Liver (tissue), 9 donors: ENCODE data around the gene DMAP1. TPM values are rescaled to one million over a fixed set of nuclear protein-coding genes. Genes with fewer than 3 reads are reported as not detected.

ENCODE experiments used
- DNase-seq: peaks from one replicate; pipeline ENCODE4 v3.0.0-alpha.2; 2017; ENCODE audit warnings: low spot score
- H3K27ac ChIP-seq, 2 donors: one replicate each; pipeline ENCODE4 v1.7.0; 2013; ENCODE audit warnings: inconsistent platforms in 2 of 2, low read length in 2 of 2, control low read depth in 1 of 2, low read depth in 1 of 2, mild to moderate bottlenecking in 1 of 2
- H3K27me3 ChIP-seq, 4 donors: one replicate each; pipeline versions ENCODE4 v1.6.1 to v1.7.0; 2013; ENCODE audit warnings: low read length in 3 of 4, inconsistent platforms in 1 of 4, mild to moderate bottlenecking in 1 of 4, moderate library complexity in 1 of 4; ENCODE audit not compliant: control insufficient read depth in 4 of 4, insufficient read depth in 4 of 4
- H3K36me3 ChIP-seq, 4 donors: one replicate each; pipeline versions ENCODE4 v1.6.1 to v1.7.0; 2013; ENCODE audit warnings: low read length in 3 of 4, mild to moderate bottlenecking in 3 of 4, low read depth in 1 of 4, moderate library complexity in 1 of 4; ENCODE audit not compliant: control insufficient read depth in 4 of 4, insufficient read depth in 3 of 4
- H3K4me1 ChIP-seq, 4 donors: one replicate each; pipeline versions ENCODE4 v1.6.1 to v1.7.0; 2013; ENCODE audit warnings: low read length in 3 of 4, mild to moderate bottlenecking in 3 of 4, moderate library complexity in 1 of 4; ENCODE audit not compliant: control insufficient read depth in 4 of 4, insufficient read depth in 4 of 4
- H3K4me3 ChIP-seq, 3 donors: one replicate each; pipeline versions ENCODE4 v1.6.1 to v1.7.0; 2013; ENCODE audit warnings: low read length in 3 of 3, control low read depth in 1 of 3, low read depth in 1 of 3, mild to moderate bottlenecking in 1 of 3
- H3K9ac ChIP-seq, 2 donors: one replicate each; pipeline ENCODE4 v1.7.0; 2013; ENCODE audit warnings: low read length in 2 of 2, mild to moderate bottlenecking in 2 of 2, moderate library complexity in 2 of 2, control low read depth in 1 of 2, low read depth in 1 of 2
- H3K9me3 ChIP-seq, 4 donors: one replicate each; pipeline versions ENCODE4 v1.6.1 to v1.7.0; 2013; ENCODE audit warnings: low read length in 3 of 4; ENCODE audit not compliant: control insufficient read depth in 4 of 4
- EGR1 ChIP-seq, 2 donors: IDR thresholded peaks; 2 replicates each; pipeline ENCODE4 v1.6.1; 2016 to 2018; ENCODE audit warnings: antibody characterized with exemption in 2 of 2, low read depth in 2 of 2
- FOXA1 ChIP-seq: IDR thresholded peaks from 2 replicates; pipeline ENCODE4 v1.6.1; 2016; ENCODE audit warnings: antibody characterized with exemption
- FOXA2 ChIP-seq: IDR thresholded peaks from 2 replicates; pipeline ENCODE4 v1.6.1; 2016; ENCODE audit warnings: antibody characterized with exemption
- GABPA ChIP-seq, 2 donors: IDR thresholded peaks in 1 of 2; conservative IDR thresholded peaks in 1 of 2; 2 replicates each; pipeline ENCODE4 v1.6.1; 2016; ENCODE audit warnings: antibody characterized with exemption in 2 of 2, mild to moderate bottlenecking in 1 of 2, moderate library complexity in 1 of 2
- HNF4A ChIP-seq, 2 donors: conservative IDR thresholded peaks; 2 replicates each; pipeline ENCODE4 v1.6.1; 2016; ENCODE audit warnings: antibody characterized with exemption in 2 of 2, mild to moderate bottlenecking in 2 of 2
- HNF4G ChIP-seq: IDR thresholded peaks from 2 replicates; pipeline ENCODE4 v1.6.1; 2016; ENCODE audit warnings: antibody characterized with exemption
- JUND ChIP-seq, 2 donors: IDR thresholded peaks; 2 replicates each; pipeline ENCODE4 v1.6.1; 2016; ENCODE audit warnings: antibody characterized with exemption in 2 of 2
- RAD21 ChIP-seq, 2 donors: IDR thresholded peaks; 2 replicates each; pipeline ENCODE4 v1.6.1; 2016; ENCODE audit warnings: antibody characterized with exemption in 2 of 2, mild to moderate bottlenecking in 2 of 2
- RXRA ChIP-seq, 2 donors: IDR thresholded peaks; 2 replicates each; pipeline ENCODE4 v1.6.1; 2017 to 2018; ENCODE audit warnings: antibody characterized with exemption in 2 of 2, mild to moderate bottlenecking in 1 of 2
- TAF1 ChIP-seq: conservative IDR thresholded peaks from 2 replicates; pipeline ENCODE4 v1.6.1; 2016; ENCODE audit warnings: antibody characterized with exemption, mild to moderate bottlenecking
- WGBS: extraction: QIAGEN DNeasy Blood & Tissue Kit; methylation state at CpG from one replicate; pipeline ENCODE4 v1.1.7; 2013; 5-methylcytosine and 5-hydroxymethylcytosine counted together
- polyA plus RNA-seq, 2 donors: library from polyadenylated mRNA; stranded (reverse) in 1 of 2; unstranded in 1 of 2; fragments of 200-250 nt in 1 of 2; fragments of >200 nt in 1 of 2; fragmentation: Nextera tagmentation in 1 of 2; extraction: Ambion mirVana in 1 of 2; gene quantifications; one replicate each; pipeline versions ENCODE4 v1.2.1 to v1.2.3, GENCODE V29; 2013 to 2015
- total RNA-seq, 2 donors: library from RNA; depleted of rRNA; stranded (reverse); fragments of >200 nt; gene quantifications; one replicate each; pipeline ENCODE4 v1.2.3, GENCODE V29; 2014
- TF ChIP-seq, protein P1 (sequence below): IDR thresholded peaks from 2 replicates; pipeline ENCODE4 v1.6.1; 2016; ENCODE audit warnings: antibody characterized with exemption
- TF ChIP-seq, protein P2 (sequence below): IDR thresholded peaks from 2 replicates; pipeline ENCODE4 v1.6.1; 2016; ENCODE audit warnings: antibody characterized with exemption
- TF ChIP-seq, protein P3 (sequence below): IDR thresholded peaks from 2 replicates; pipeline ENCODE4 v1.6.1; 2016; ENCODE audit warnings: antibody characterized with exemption, mild to moderate bottlenecking
- TF ChIP-seq, protein P4 (sequence below): fragments of 150-350 bp; IDR thresholded peaks from 2 replicates; pipeline ENCODE4 v1.5.1; 2017; ENCODE audit warnings: improper control_type of control experiment, low read depth, low read length; ENCODE audit not compliant: missing input control
- donor health status: healthy.
- donor health status: healthy.
- donor health status: healthy.
- donor health status: healthy.
- donor health status: healthy.

Gene DMAP1
- total and polyA plus RNA-seq, 4 donors, result 15.3 to 24.8 (median 18.3) TPM

DNA sequence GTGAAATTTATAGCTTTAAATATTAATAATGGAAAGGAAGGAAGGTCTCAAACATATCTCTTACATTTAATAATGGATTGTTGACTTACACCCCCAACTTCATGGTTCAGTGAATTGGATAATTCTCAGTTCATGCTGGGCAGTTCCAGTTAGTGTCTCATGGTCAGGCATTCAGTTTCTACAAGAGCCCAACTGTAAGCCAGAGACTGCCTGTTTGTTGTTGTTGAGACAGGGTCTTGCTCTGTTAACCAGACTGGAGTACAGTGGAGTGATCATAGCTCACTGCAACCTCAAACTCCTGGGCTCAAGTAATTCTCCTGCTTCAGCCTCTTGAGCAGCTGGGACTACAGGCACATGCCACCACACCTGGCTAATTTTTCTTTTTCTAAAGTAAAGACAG, 5.0 kb upstream of the DMAP1 start:
- no peak for DNase-seq
- Histone ChIP-seq H3K27me3 (no peaks in the 10 kb centered on the region), H3K9ac (no peak overlapping the region), H3K9me3 (no peaks in the 10 kb centered on the region), H3K27ac (no peak overlapping the region), H3K36me3 (no peaks in the 10 kb centered on the region), H3K4me1 (peaks cover 2 to 9% (median 7%) of the 10 kb centered on the region in 4 donors), H3K4me3 (no peak overlapping the region)
- TF ChIP-seq FOXA2 (no peak), EGR1 (IDR thresholded peaks at IDR 0.05; ENCODE audit: low read depth in 2 of 2) (no peak), HNF4G (no peak), FOXA1 (no peak), HNF4A (conservative IDR thresholded peaks at IDR 0.05) (no peak), TAF1 (no peak), JUND (IDR thresholded peaks at IDR 0.05) (no peak), GABPA (IDR thresholded peaks at IDR 0.05 in 1 of 2, conservative IDR thresholded peaks at IDR 0.05 in 1 of 2) (no peak), RAD21 (IDR thresholded peaks at IDR 0.05) (no peak), RXRA (IDR thresholded peaks at IDR 0.05) (no peak)
- TF ChIP-seq, protein P1, sequence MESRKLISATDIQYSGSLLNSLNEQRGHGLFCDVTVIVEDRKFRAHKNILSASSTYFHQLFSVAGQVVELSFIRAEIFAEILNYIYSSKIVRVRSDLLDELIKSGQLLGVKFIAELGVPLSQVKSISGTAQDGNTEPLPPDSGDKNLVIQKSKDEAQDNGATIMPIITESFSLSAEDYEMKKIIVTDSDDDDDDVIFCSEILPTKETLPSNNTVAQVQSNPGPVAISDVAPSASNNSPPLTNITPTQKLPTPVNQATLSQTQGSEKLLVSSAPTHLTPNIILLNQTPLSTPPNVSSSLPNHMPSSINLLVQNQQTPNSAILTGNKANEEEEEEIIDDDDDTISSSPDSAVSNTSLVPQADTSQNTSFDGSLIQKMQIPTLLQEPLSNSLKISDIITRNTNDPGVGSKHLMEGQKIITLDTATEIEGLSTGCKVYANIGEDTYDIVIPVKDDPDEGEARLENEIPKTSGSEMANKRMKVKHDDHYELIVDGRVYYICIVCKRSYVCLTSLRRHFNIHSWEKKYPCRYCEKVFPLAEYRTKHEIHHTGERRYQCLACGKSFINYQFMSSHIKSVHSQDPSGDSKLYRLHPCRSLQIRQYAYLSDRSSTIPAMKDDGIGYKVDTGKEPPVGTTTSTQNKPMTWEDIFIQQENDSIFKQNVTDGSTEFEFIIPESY, result no peak
- TF ChIP-seq, protein P2, sequence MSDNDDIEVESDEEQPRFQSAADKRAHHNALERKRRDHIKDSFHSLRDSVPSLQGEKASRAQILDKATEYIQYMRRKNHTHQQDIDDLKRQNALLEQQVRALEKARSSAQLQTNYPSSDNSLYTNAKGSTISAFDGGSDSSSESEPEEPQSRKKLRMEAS, result no peak
- TF ChIP-seq, protein P3, sequence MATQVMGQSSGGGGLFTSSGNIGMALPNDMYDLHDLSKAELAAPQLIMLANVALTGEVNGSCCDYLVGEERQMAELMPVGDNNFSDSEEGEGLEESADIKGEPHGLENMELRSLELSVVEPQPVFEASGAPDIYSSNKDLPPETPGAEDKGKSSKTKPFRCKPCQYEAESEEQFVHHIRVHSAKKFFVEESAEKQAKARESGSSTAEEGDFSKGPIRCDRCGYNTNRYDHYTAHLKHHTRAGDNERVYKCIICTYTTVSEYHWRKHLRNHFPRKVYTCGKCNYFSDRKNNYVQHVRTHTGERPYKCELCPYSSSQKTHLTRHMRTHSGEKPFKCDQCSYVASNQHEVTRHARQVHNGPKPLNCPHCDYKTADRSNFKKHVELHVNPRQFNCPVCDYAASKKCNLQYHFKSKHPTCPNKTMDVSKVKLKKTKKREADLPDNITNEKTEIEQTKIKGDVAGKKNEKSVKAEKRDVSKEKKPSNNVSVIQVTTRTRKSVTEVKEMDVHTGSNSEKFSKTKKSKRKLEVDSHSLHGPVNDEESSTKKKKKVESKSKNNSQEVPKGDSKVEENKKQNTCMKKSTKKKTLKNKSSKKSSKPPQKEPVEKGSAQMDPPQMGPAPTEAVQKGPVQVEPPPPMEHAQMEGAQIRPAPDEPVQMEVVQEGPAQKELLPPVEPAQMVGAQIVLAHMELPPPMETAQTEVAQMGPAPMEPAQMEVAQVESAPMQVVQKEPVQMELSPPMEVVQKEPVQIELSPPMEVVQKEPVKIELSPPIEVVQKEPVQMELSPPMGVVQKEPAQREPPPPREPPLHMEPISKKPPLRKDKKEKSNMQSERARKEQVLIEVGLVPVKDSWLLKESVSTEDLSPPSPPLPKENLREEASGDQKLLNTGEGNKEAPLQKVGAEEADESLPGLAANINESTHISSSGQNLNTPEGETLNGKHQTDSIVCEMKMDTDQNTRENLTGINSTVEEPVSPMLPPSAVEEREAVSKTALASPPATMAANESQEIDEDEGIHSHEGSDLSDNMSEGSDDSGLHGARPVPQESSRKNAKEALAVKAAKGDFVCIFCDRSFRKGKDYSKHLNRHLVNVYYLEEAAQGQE, result no peak
- TF ChIP-seq, protein P4, sequence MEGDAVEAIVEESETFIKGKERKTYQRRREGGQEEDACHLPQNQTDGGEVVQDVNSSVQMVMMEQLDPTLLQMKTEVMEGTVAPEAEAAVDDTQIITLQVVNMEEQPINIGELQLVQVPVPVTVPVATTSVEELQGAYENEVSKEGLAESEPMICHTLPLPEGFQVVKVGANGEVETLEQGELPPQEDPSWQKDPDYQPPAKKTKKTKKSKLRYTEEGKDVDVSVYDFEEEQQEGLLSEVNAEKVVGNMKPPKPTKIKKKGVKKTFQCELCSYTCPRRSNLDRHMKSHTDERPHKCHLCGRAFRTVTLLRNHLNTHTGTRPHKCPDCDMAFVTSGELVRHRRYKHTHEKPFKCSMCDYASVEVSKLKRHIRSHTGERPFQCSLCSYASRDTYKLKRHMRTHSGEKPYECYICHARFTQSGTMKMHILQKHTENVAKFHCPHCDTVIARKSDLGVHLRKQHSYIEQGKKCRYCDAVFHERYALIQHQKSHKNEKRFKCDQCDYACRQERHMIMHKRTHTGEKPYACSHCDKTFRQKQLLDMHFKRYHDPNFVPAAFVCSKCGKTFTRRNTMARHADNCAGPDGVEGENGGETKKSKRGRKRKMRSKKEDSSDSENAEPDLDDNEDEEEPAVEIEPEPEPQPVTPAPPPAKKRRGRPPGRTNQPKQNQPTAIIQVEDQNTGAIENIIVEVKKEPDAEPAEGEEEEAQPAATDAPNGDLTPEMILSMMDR, result no peak

DNA sequence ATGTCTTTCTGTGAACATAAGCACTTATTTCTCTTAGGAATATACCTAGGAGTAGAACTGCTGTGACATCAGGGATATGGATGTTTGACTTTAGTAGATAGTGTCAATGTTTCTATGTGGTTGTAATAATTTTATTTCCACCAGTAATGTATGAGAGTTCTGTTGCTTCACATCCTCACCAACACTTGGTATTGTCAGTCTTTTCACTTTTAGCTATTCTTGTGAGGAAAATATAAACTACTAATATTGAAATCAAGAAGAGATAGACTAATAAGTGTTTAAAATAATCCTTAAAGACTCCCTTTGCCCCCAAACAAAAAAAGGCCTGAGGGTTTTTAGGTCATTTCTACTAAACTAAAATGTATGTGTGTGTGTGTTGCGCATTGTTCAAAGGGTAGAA, 2.7 kb upstream of the DMAP1 start:
- DNase-seq, result no peak
- Histone ChIP-seq H3K4me1 (peaks cover 2 to 22% (median 18%) of the 10 kb centered on the region in 4 donors), H3K9me3 (no peaks in the 10 kb centered on the region), H3K36me3 (peaks cover 0 to 2% (median 0%) of the 10 kb centered on the region in 4 donors), H3K27ac (no peak overlapping the region), H3K9ac (no peak overlapping the region), H3K27me3 (no peaks in the 10 kb centered on the region), H3K4me3 (no peak overlapping the region)
- TF ChIP-seq JUND (IDR thresholded peaks at IDR 0.05) (no peak), RAD21 (IDR thresholded peaks at IDR 0.05) (no peak), EGR1 (IDR thresholded peaks at IDR 0.05; ENCODE audit: low read depth in 2 of 2) (no peak)
- 98% methylated on average over 1 of the region's 1 CpG for WGBS
